Measurements from ENCODE around the gene C2orf66.

DNA sequence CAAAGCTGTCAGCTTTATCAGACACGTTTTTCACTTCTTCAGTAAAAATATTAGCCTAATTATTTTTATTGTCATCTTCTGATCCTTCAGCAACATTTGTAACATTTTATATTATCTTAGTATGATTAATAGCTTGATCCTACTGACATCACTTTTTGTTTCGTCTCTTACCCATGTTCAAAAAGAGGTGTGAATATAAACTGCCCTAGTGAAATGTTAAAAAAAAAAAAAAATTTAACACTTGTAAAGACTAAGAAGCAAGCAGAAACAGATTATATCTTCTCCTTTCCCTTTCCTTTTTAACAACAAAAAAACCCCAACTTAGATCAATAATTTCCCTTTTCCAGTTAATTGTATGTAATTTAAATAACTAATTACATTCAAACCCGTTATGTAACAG is 36.2 kb upstream of the C2orf66 start:
- TF ChIP-seq CTCF (conservative IDR thresholded peaks at IDR 0.05; ENCODE audit: low read depth, low read length): no peak
- TF ChIP-seq EZH2 (IDR thresholded peaks at IDR 0.05; ENCODE audit: low read length, unreplicated experiment): no peak
- no peak for TF ChIP-seq EZH2phosphoT487 (IDR thresholded peaks at IDR 0.05; ENCODE audit: borderline replicate concordance, low read length)

Data from PC-3 (cell line).